ENCODE data around the gene XRCC3.
A peak's percentile ranks its signal among the peaks of the same experiment; 100 is the strongest.

XRCC3 gene

GRCh38 chr14:103715052-103716000 is at the start of gene XRCC3, which contains the start of gene ZFYVE21:
Gene XRCC3 (minus strand): TSS chr14:103715451. CDS start chr14:103711087, 4,364 bp downstream.
Gene ZFYVE21 (plus strand): TSS chr14:103715810. CDS start chr14:103715842, 32 bp downstream.
- Histone ChIP-seq H3K27ac (peak within 1 kb of the TSS; percentile 83 to 91), H3K4me3 (peak within 1 kb of the TSS; percentile 86)
- peak; percentile 100 for DNase-seq (ENCODE audit: low spot score)
- TF ChIP-seq CTCF (IDR thresholded peaks at IDR 0.05) = no peak

GRCh38 chr14:103763730-103764488 is 48.7 kb upstream of the XRCC3 start:
- Histone ChIP-seq H3K27ac (no peak overlapping the region), H3K4me3 (no peak overlapping the region)
- TF ChIP-seq CTCF (IDR thresholded peaks at IDR 0.05) = no peak
- DNase-seq (ENCODE audit: low spot score) = no peak

- H3K4me3 ChIP-seq = no peak overlapping the region
- no peak for TF ChIP-seq CTCF (IDR thresholded peaks at IDR 0.05)
- no peak for DNase-seq (ENCODE audit: low spot score)
- H3K27ac ChIP-seq = no peak overlapping the region
These were observed 47.3 kb upstream of the XRCC3 start for GRCh38 chr14:103762541-103762940.

GRCh38 chr14:103762036-103762435 is 46.8 kb upstream of the XRCC3 start:
- H3K27ac ChIP-seq = no peak overlapping the region
- no peak for DNase-seq (ENCODE audit: low spot score)
- TF ChIP-seq CTCF (IDR thresholded peaks at IDR 0.05) = no peak
- H3K4me3 ChIP-seq = no peak overlapping the region

GRCh38 chr14:103758059-103758776 is 43.0 kb upstream of the XRCC3 start:
- TF ChIP-seq CTCF (IDR thresholded peaks at IDR 0.05) = no peak
- Histone ChIP-seq H3K4me3 (no peak overlapping the region), H3K27ac (no peak overlapping the region)
- DNase-seq (ENCODE audit: low spot score) = no peak

- DNase-seq (ENCODE audit: low spot score) = no peak
- no peak for TF ChIP-seq CTCF (IDR thresholded peaks at IDR 0.05)
- Histone ChIP-seq H3K4me3 (no peak overlapping the region), H3K27ac (no peak overlapping the region)
These were observed 39.8 kb upstream of the XRCC3 start for GRCh38 chr14:103755060-103755459.
